Chondrocyte (in vitro differentiated cells): ENCODE measurements around the gene SGCE. TPM values are rescaled to one million over a fixed set of nuclear protein-coding genes. Genes with fewer than 3 reads are reported as not detected.

ENCODE experiments used
- DNase-seq: peaks from one replicate; pipeline ENCODE4 v3.0.0; 2021; ENCODE audit warnings: mixed read lengths, low spot score
- H3K27ac Mint-ChIP-seq: one replicate; pipeline ENCODE4 v1.8.0; 2021; ENCODE audit warnings: mild to moderate bottlenecking, moderate library complexity, mixed read lengths; ENCODE audit not compliant: unreplicated experiment
- H3K27me3 Mint-ChIP-seq: 2 replicates; pipeline ENCODE4 v1.8.0; 2021; ENCODE audit warnings: low read depth, mixed read lengths
- H3K36me3 Mint-ChIP-seq: 2 replicates; pipeline ENCODE4 v1.8.0; 2021; ENCODE audit warnings: low read depth, mixed read lengths
- H3K4me1 Mint-ChIP-seq: 2 replicates; pipeline ENCODE4 v1.8.0; 2021; ENCODE audit warnings: low read depth, mild to moderate bottlenecking, mixed read lengths
- H3K4me3 Mint-ChIP-seq: one replicate; pipeline ENCODE4 v1.8.0; 2021; ENCODE audit warnings: mild to moderate bottlenecking, moderate library complexity, mixed read lengths; ENCODE audit not compliant: unreplicated experiment
- H3K9me3 Mint-ChIP-seq: 2 replicates; pipeline ENCODE4 v1.8.0; 2021; ENCODE audit warnings: low read depth, mixed read lengths
- CTCF ChIP-seq: fragments of 200-600 bp; sonication (generic); IDR thresholded peaks from 2 replicates; pipeline ENCODE4 v1.5.0; 2021; ENCODE audit warnings: antibody characterized with exemption, mild to moderate bottlenecking, moderate library complexity
- total RNA-seq: library from RNA; stranded (reverse); gene quantifications from 3 replicates; pipeline ENCODE4 v1.2.1, GENCODE V29; 2021

Gene SGCE
- total RNA-seq, 1 donor from 2014 or later = 72.3 TPM

- no peak overlapping the region for H3K27ac Mint-ChIP-seq
- no peak for TF ChIP-seq CTCF
- no peaks in the 10 kb centered on the region for H3K27me3 Mint-ChIP-seq
- H3K9me3 Mint-ChIP-seq = no peaks in the 10 kb centered on the region
- peaks cover 5% of the 10 kb centered on the region for H3K4me1 Mint-ChIP-seq
- no peak overlapping the region for H3K4me3 Mint-ChIP-seq
- DNase-seq = no peak
- no peaks in the 10 kb centered on the region for H3K36me3 Mint-ChIP-seq
Measured at GRCh38 chr7:94676431-94676830, 20.5 kb upstream of the SGCE start.

GRCh38 chr7:94675356-94675755, 19.4 kb upstream of the SGCE start:
- no peak overlapping the region for H3K27ac Mint-ChIP-seq
- H3K36me3 Mint-ChIP-seq = no peaks in the 10 kb centered on the region
- H3K9me3 Mint-ChIP-seq = no peaks in the 10 kb centered on the region
- no peak for TF ChIP-seq CTCF
- H3K4me3 Mint-ChIP-seq = no peak overlapping the region
- no peak for DNase-seq
- no peaks in the 10 kb centered on the region for H3K27me3 Mint-ChIP-seq
- peaks cover 5% of the 10 kb centered on the region for H3K4me1 Mint-ChIP-seq

GRCh38 chr7:94671444-94672235, 15.7 kb upstream of the SGCE start:
- H3K9me3 Mint-ChIP-seq = no peaks in the 10 kb centered on the region
- no peak for DNase-seq
- peaks cover 2% of the 10 kb centered on the region for H3K36me3 Mint-ChIP-seq
- TF ChIP-seq CTCF = no peak
- no peaks in the 10 kb centered on the region for H3K4me1 Mint-ChIP-seq
- no peak overlapping the region for H3K27ac Mint-ChIP-seq
- H3K4me3 Mint-ChIP-seq = no peak overlapping the region
- H3K27me3 Mint-ChIP-seq = no peaks in the 10 kb centered on the region

- no peaks in the 10 kb centered on the region for H3K9me3 Mint-ChIP-seq
- no peak for TF ChIP-seq CTCF
- DNase-seq = no peak
- H3K36me3 Mint-ChIP-seq = peaks cover 2% of the 10 kb centered on the region
- no peaks in the 10 kb centered on the region for H3K4me1 Mint-ChIP-seq
- H3K4me3 Mint-ChIP-seq = no peak overlapping the region
- H3K27ac Mint-ChIP-seq = no peak overlapping the region
- H3K27me3 Mint-ChIP-seq = no peaks in the 10 kb centered on the region
Measured at GRCh38 chr7:94669773-94670495, 14.0 kb upstream of the SGCE start.

- Mint-ChIP-seq H3K4me3 (no peak overlapping the region), H3K36me3 (peaks cover 4% of the 10 kb centered on the region), H3K27me3 (no peaks in the 10 kb centered on the region), H3K27ac (no peak overlapping the region), H3K9me3 (no peaks in the 10 kb centered on the region), H3K4me1 (no peaks in the 10 kb centered on the region)
- DNase-seq = no peak
- TF ChIP-seq CTCF = no peak
Measured at GRCh38 chr7:94666879-94667587, 11.1 kb upstream of the SGCE start.
